Kidney (tissue), 14 donors: ENCODE results near the gene PBX3. TPM values are rescaled to one million over a fixed set of nuclear protein-coding genes. Genes with fewer than 3 reads are reported as not detected.

Source experiments
- DNase-seq, 5 donors: peaks; one replicate each; pipeline ENCODE4 v3.0.0-alpha.2; 2013 to 2020
- FAIRE-seq: peaks from 2 replicates; lab custom pipeline; 2012; peaks lifted over from hg19 to GRCh38; lab: Jason Lieb, UNC
- H3K27ac ChIP-seq, 2 donors: one replicate each; pipeline ENCODE4 v1.7.0; 2013; ENCODE audit warnings: low read depth in 2 of 2, low read length in 2 of 2, inconsistent platforms in 1 of 2
- H3K27me3 ChIP-seq: one replicate; pipeline ENCODE4 v1.7.1; 2013; ENCODE audit warnings: low read length, inconsistent platforms; ENCODE audit not compliant: control insufficient read depth, insufficient read depth
- H3K36me3 ChIP-seq, 3 donors: one replicate each; pipeline versions ENCODE4 v1.7.0 to v1.7.1; 2013; ENCODE audit warnings: low read length in 3 of 3, control low read depth in 1 of 3, inconsistent platforms in 1 of 3; ENCODE audit not compliant: insufficient read depth in 3 of 3, control insufficient read depth in 2 of 3
- H3K4me1 ChIP-seq, 3 donors: one replicate each; pipeline versions ENCODE4 v1.7.0 to v1.7.1; 2013; ENCODE audit warnings: low read length in 3 of 3, inconsistent platforms in 1 of 3, low read depth in 1 of 3; ENCODE audit not compliant: control insufficient read depth in 2 of 3, insufficient read depth in 2 of 3
- H3K4me3 ChIP-seq, 3 donors: one replicate each; pipeline versions ENCODE4 v1.7.0 to v1.8.1; 2013; ENCODE audit warnings: low read length in 3 of 3, control low read depth in 1 of 3, inconsistent platforms in 1 of 3
- H3K9ac ChIP-seq, 3 donors: one replicate each; pipeline versions ENCODE4 v1.7.0 to v1.7.1; 2013; ENCODE audit warnings: low read length in 3 of 3, control low read depth in 1 of 3, inconsistent platforms in 1 of 3
- H3K9me3 ChIP-seq, 3 donors: one replicate each; pipeline versions ENCODE4 v1.7.0 to v1.7.1; 2013; ENCODE audit warnings: low read length in 3 of 3, control low read depth in 1 of 3, inconsistent platforms in 1 of 3; ENCODE audit not compliant: control insufficient read depth in 2 of 3, insufficient read depth in 1 of 3
- intact Hi-C: fragments of 100-400 bp; cut with DNase I; formaldehyde crosslinking; loops from one replicate; pipeline ENCODE4 v1.11.1; 2022
- polyA plus RNA-seq: library from polyadenylated mRNA; stranded (reverse); fragments of 350-450 nt; fragmentation: Illumina TruSeq; extraction: RNeasy Lipid Tissue Mini Kit (QIAGEN cat#74804); gene quantifications from one replicate; pipeline ENCODE4 v1.2.3, GENCODE V29; 2014; ENCODE audit warnings: low read depth, low replicate concordance; ENCODE audit not compliant: insufficient read depth
- total RNA-seq: library from RNA; stranded (reverse); fragmentation: NEBNext Ultra II Directional; extraction: Animal tissue kit (Norgen Biotek cat#: 25700); gene quantifications from one replicate; pipeline ENCODE4 v1.2.1, GENCODE V29; 2021
- TF ChIP-seq, protein P1 (sequence below): IDR thresholded peaks from 3 replicates; pipeline ENCODE4 v1.5.1; 2012; ENCODE audit warnings: mild to moderate bottlenecking, moderate library complexity, borderline replicate concordance; ENCODE audit not compliant: insufficient read depth; ENCODE audit errors: extremely low read depth
- donor health status: control.
- donor health status: control.
- donor health status: control.
- donor health status: control.
- donor health status: control.
- donor health status: DM: yes; HTN: yes; CAD: no.
- donor health status: Normal renal cell carcinoma (clear cell type).

Gene PBX3
- total and polyA plus RNA-seq, 2 donors from 2014 or later: 10.2 to 23.6 TPM

DNA sequence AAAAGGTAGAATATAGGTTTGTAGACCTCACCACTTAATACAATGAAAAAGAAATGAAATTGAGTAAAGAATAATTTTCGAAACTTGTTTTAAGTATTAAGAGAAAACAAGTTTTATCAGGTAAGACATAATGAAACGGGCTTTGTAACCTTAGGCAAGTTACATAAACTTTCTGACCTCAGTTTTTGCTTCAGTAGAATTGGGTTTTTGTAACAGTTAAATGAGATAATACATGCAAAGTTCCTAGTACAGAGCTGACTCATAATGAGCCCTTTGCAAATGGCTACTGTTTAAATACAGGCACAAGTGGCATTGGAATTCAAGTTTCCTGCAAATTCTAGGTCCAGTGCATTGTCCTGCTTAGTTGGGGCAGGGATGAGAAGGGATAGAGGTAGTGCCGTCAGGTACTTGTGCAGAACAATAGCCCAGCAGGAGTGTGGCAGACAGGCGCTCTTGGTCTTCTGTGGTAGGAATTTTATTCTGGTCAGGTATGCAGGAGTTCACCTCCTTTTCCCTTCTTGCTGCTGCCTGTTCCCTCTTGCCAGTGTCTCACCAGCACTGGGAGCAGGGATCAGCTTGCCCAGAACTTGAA is 203.8 kb downstream of the PBX3 start:
- H3K36me3 ChIP-seq: no peaks in the 10 kb centered on the region
- H3K9me3 ChIP-seq: no peaks in the 10 kb centered on the region
- H3K9ac ChIP-seq: no peak overlapping the region
- no peak for DNase-seq
- H3K27me3 ChIP-seq: no peaks in the 10 kb centered on the region
- TF ChIP-seq, protein P1, sequence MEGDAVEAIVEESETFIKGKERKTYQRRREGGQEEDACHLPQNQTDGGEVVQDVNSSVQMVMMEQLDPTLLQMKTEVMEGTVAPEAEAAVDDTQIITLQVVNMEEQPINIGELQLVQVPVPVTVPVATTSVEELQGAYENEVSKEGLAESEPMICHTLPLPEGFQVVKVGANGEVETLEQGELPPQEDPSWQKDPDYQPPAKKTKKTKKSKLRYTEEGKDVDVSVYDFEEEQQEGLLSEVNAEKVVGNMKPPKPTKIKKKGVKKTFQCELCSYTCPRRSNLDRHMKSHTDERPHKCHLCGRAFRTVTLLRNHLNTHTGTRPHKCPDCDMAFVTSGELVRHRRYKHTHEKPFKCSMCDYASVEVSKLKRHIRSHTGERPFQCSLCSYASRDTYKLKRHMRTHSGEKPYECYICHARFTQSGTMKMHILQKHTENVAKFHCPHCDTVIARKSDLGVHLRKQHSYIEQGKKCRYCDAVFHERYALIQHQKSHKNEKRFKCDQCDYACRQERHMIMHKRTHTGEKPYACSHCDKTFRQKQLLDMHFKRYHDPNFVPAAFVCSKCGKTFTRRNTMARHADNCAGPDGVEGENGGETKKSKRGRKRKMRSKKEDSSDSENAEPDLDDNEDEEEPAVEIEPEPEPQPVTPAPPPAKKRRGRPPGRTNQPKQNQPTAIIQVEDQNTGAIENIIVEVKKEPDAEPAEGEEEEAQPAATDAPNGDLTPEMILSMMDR: no peak
- H3K27ac ChIP-seq: no peak overlapping the region
- no peaks in the 10 kb centered on the region for H3K4me1 ChIP-seq
- FAIRE-seq: no peak
- intact Hi-C loops: no loop called here
- no peak overlapping the region for H3K4me3 ChIP-seq

DNA sequence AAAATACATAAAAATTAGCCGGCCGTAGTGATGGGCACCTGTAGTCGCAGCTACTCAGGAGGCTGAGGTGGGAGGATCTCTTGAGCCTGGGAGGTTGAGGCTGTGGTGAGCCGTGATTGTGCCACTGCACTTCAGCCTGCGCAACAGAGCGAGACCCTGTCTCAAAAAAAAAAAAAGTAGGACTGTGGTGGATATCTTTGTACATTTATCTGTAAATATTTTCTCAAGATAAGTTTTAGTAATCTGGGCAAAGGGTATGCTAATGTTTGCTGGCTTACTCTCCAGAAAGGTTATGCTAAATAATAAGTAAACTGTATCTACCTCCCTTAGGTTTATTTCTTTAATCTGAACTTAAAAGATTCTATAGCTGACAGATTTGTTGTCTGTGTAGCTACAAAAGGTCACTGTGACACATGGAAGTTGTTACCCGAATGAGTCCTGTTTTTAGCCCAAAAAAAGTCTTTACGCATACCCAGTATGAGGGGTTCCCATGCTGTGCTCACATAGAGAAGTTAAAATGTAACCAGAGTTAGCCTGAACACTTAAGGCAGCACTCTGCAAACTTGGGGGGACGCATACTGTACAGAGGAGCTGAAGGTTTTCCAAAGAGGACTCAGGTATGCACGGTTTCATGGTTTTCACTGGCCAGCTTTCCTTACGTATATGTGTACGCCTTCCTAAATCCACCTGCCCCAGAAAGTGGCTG is 206.3 kb downstream of the PBX3 start:
- Histone ChIP-seq H3K27me3 (no peaks in the 10 kb centered on the region), H3K4me3 (no peak overlapping the region), H3K9me3 (no peaks in the 10 kb centered on the region), H3K36me3 (no peaks in the 10 kb centered on the region), H3K4me1 (no peaks in the 10 kb centered on the region), H3K9ac (no peak overlapping the region), H3K27ac (no peak overlapping the region)
- FAIRE-seq (no peak), DNase-seq (peak in 1 of 5 donors; percentile 10)
- intact Hi-C loops: no loop called here
- TF ChIP-seq, protein P1: no peak

DNA sequence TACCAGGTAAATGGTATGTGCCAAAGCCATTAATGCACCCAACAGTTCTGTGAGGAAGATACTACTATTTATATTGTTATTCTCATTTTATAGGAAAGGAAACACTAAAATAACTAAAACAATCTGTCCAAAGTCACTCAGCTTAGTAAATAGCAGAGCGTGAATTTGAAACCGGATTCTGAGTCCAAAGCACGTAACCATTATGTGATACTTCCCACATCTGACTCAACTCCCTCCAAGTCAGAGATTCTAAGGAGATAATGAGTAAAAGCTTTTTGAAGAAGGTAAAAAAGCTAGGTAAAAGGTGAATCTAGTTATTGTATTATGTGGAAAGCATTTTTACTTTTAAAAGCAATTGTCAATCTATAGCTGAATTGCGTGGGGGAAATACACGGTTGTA is 208.9 kb downstream of the PBX3 start:
- intact Hi-C loops: no loop called here
- no peaks in the 10 kb centered on the region for H3K27me3 ChIP-seq
- H3K4me3 ChIP-seq: no peak overlapping the region
- TF ChIP-seq, protein P1: no peak
- H3K9ac ChIP-seq: no peak overlapping the region
- FAIRE-seq: no peak
- no peaks in the 10 kb centered on the region for H3K9me3 ChIP-seq
- H3K27ac ChIP-seq: no peak overlapping the region
- no peaks in the 10 kb centered on the region for H3K36me3 ChIP-seq
- DNase-seq: no peak
- no peaks in the 10 kb centered on the region for H3K4me1 ChIP-seq

DNA sequence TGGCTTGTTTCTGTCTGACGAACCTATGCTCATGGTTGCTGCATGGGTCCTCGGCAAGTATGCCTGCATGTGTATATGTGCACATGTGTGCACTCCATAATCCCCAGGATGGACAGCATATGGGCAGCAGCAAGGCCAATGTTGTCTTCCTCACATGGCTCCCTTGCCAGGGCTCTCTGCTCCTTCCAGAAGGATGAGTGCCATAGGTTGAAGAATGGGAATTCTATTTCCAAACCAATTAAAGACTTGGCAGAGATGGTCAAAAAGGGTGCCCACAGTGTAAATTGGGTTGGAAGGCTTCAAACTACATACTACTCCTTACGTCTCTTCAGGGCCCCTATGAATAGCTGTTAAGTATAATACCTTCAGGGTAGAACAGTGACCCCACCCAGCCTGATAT is 212.1 kb downstream of the PBX3 start:
- no peak for FAIRE-seq
- intact Hi-C loops: no loop called here

More for the DNA sequence above, 212.1 kb downstream of the PBX3 start:
- H3K9ac ChIP-seq: no peak overlapping the region
- no peaks in the 10 kb centered on the region for H3K4me1 ChIP-seq
- DNase-seq: no peak
- no peak overlapping the region for H3K4me3 ChIP-seq
- H3K36me3 ChIP-seq: no peaks in the 10 kb centered on the region
- TF ChIP-seq, protein P1: no peak
- no peaks in the 10 kb centered on the region for H3K27me3 ChIP-seq
- no peak overlapping the region for H3K27ac ChIP-seq
- no peaks in the 10 kb centered on the region for H3K9me3 ChIP-seq
